AG09319 (cell line): Measurements from ENCODE around the gene DYSF.

Experiments
- DNase-seq: peaks from one replicate; pipeline ENCODE4 v3.0.0-alpha.2; 2010; ENCODE audit warnings: low read depth; ENCODE audit errors: extremely low read depth
- TF ChIP-seq, protein P1 (sequence below): IDR thresholded peaks from 2 replicates; pipeline ENCODE4 v1.5.1; 2011; ENCODE audit warnings: low read depth, mild to moderate bottlenecking, inconsistent platforms, low read length, moderate library complexity

The DYSF gene

DNA sequence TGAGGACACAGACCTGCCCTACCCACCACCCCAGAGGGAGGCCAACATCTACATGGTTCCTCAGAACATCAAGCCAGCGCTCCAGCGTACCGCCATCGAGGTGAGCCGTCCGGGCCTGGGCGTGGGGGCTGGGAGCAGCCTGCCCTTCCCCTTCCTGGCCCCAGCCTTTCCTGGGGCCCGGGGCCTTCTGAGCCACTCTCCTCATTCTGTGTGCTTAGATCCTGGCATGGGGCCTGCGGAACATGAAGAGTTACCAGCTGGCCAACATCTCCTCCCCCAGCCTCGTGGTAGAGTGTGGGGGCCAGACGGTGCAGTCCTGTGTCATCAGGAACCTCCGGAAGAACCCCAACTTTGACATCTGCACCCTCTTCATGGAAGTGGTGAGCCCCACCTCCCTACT lies 157.9 kb downstream of the DYSF start:
- no peak for DNase-seq
- TF ChIP-seq, protein P1, sequence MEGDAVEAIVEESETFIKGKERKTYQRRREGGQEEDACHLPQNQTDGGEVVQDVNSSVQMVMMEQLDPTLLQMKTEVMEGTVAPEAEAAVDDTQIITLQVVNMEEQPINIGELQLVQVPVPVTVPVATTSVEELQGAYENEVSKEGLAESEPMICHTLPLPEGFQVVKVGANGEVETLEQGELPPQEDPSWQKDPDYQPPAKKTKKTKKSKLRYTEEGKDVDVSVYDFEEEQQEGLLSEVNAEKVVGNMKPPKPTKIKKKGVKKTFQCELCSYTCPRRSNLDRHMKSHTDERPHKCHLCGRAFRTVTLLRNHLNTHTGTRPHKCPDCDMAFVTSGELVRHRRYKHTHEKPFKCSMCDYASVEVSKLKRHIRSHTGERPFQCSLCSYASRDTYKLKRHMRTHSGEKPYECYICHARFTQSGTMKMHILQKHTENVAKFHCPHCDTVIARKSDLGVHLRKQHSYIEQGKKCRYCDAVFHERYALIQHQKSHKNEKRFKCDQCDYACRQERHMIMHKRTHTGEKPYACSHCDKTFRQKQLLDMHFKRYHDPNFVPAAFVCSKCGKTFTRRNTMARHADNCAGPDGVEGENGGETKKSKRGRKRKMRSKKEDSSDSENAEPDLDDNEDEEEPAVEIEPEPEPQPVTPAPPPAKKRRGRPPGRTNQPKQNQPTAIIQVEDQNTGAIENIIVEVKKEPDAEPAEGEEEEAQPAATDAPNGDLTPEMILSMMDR = no peak

DNA sequence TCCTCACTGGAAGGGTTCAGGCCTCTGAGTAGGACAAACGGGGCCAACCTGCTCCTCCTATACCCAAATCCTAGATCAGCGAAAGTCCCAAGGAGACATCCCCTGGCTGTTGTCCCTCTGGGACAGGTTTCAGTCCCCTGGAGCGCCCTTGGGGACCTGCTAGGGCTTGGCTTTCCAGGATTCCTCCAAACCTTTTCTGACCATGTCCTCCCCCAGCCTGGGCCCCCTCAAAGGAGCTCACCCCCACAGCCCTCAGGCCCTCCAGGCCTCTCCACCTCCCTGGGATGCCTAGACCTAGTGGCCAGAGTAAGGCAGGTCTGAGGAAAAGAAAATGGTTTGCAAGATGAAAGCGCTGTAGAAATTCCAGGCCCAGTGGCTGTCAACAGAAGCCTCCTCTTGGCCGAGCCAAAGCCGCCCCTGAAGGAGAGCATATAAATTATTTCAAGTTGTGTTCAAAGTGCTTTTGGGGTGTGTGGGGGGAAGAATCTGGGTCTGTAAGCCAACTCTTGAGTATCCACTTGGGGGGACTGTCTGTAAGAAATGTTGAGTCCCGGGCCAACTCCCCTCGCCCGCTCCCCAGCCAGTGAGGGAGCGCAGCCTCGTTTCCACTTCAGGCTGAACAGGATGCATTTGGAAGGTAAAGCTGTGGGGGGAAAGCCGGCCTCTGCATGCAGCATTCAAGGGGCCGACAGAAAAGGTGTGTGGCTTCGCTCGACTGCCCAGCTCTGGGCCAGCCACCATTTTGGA lies 158.6 kb downstream of the DYSF start:
- no peak for DNase-seq
- TF ChIP-seq, protein P1 = no peak

DNA sequence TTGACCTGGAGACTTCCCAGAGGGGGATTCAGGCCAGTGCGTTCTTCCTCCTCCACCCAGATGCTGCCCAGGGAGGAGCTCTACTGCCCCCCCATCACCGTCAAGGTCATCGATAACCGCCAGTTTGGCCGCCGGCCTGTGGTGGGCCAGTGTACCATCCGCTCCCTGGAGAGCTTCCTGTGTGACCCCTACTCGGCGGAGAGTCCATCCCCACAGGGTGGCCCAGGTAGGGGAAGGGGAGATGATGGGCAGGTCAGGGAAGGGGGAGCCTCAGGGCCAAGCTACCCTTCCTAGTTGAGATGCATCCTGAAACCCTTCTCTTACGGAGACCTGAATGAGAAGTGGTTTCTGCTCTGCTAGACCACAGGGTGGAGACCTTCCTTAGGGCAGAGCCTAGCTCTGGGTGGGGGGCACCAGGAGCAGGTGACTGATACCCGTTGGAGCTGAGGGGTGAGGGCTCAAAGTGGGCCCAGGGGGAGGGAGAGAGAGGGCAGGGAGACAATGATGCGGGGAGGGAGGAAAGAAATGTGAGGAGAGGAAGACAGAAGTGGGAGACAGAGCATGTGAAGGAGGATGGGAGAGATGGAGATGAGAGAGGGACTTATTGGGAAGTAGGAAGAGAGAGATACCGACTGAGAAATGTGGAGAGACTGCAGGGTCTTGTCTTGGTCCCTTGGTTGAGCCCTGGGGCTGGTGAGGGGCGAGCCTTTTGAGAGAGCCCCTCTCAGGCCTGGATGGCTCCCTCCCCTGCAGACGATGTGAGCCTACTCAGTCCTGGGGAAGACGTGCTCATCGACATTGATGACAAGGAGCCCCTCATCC lies 159.4 kb downstream of the DYSF start:
- TF ChIP-seq, protein P1 = no peak
- DNase-seq = no peak

DNA sequence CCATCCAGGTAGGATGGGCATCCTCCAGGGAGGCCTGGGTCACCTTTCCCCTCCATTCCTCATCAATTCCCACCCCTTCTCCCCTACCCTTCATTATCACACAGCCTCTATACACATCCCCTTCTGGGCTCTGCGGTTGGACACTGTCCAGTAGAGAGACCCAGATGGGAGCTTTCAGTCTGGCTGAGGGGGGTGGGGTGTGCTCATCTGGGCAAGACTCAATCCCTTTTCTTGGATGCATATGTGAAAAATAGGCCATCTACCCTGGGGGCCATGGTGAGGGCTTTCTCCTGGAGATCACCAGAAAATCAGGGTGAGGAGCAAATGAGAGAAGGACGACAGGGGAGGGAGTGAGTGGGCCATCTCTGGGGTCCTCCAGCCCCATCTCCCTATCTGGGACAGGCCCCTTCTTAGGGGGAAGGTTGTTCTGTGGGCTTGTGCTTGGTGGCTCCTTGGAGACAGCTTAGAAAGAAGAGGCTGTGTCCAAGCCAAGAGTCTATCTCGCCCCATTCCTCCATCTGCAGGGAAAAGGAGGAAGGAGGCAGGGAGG lies 160.1 kb downstream of the DYSF start:
- TF ChIP-seq, protein P1 = no peak
- no peak for DNase-seq

DNA sequence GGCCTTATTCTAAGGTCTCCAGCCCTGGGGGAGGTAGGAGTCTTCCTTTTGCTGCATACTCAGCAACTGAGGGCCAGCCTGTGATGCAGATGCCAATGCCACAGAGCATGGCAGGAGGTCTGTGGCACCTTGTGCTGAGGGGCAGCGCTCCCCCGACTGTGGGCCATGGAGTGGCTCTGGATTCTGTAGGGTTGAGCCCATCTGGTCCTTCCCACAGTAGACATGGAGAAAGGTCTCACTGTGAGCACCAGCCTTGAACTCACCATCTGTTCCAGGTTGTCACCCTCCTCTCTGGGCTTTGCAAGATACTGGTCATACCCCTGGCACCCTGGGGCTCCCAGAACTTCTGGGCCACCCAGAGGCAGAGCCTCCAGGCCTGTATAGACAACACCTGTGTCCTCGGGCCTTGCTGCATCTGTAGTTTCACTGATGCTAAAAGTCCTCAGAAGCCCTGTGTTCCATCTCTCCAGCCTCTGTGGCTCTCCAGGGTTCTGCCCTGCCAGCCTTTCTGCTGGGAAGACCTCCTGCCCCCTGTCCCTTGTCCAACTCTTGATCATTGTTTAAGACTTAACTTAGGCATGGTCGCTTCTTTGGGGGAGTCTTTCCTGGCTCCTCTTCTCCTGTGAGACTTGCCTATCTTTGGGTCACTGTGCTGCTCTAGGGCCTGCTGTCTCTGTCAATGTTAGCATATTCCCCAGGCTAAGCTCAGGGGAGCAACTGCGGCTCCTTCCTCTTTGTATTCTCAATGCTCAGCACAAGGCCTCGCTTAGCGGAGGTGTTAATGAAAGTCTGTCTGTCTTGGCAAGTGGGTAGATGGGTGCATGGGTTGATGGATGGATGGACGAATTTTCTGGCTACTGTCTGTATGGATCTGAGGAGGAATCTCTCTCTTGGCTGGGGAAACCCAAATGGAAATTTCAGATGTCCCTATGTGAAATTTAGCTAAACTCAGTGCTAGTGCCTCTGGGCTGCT lies 160.9 kb downstream of the DYSF start:
- no peak for DNase-seq
- TF ChIP-seq, protein P1 = no peak

DNA sequence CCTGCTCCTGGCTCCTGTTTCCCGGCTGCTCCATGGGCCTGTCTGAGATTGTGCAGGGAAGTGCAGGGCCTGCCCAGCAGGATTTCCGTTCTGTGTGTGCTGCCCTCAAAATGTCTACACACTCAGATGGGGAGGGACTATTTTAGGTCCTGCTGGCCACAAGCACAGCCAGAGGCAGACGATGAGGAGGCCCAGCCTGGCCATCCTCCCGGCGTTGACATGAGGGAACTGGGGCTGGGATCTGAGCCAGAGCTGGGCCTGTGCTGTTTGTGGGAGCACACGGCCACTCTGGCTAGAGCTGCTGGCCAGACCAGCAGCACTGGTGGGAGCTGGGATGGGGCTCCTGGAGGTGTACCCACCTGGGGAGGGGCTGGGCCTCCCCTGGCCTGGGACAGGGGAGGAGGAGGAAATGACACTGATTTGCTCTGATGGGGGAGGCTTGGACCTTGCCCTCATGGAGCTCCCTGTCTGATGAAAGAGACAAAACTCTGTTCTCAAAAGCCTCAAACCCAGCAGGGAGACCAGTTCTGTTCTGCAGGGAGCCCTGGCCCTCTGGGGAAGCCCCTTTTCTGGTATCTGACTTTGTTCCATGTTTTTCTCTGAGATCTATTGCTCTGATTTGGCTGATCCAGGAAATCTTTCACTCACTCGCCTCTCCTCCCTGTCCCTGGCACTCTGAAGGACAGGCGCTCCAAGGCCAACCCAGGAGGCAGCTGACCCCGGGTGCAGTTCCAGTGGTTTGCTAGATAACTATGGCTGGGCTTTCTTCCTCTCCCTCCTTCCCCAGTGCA lies 161.8 kb downstream of the DYSF start:
- TF ChIP-seq, protein P1 = no peak
- no peak for DNase-seq
